ENCODE data around the gene RIMBP2.

RIMBP2 gene

DNA sequence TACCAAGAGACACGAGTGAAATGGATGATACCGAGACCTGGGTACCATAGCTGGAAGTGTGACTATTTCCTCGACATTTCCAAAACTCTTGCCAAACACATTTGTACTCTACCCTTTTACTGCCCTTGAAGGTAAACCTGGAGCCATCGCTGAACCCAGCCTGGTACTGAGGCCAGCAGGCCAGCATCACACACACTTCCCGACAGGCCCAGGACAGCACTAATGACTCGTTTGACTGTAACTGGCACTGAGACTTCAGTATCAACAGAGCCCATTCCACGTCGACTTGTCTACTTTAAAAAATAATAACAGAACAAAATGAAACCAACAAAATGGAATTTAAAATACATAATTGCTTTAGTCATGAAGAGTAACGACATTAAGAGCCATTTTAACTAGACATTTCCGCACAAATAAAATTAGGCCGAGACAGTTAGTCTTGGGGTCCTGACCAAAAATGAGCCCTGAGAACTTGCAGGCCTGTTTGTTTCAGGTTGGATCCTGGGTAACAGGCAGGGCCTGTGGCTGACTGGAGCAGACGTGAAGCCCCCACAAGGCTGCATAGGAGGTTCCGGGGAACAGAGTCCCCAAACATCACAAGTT lies 94.3 kb downstream of the RIMBP2 start:
- no peak for DNase-seq (ENCODE audit: low spot score)
- TF ChIP-seq, protein P1, sequence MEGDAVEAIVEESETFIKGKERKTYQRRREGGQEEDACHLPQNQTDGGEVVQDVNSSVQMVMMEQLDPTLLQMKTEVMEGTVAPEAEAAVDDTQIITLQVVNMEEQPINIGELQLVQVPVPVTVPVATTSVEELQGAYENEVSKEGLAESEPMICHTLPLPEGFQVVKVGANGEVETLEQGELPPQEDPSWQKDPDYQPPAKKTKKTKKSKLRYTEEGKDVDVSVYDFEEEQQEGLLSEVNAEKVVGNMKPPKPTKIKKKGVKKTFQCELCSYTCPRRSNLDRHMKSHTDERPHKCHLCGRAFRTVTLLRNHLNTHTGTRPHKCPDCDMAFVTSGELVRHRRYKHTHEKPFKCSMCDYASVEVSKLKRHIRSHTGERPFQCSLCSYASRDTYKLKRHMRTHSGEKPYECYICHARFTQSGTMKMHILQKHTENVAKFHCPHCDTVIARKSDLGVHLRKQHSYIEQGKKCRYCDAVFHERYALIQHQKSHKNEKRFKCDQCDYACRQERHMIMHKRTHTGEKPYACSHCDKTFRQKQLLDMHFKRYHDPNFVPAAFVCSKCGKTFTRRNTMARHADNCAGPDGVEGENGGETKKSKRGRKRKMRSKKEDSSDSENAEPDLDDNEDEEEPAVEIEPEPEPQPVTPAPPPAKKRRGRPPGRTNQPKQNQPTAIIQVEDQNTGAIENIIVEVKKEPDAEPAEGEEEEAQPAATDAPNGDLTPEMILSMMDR (IDR thresholded peaks at IDR 0.05): no peak
- H3K4me3 ChIP-seq: no peak overlapping the region
- no peak overlapping the region for H3K27ac ChIP-seq

DNA sequence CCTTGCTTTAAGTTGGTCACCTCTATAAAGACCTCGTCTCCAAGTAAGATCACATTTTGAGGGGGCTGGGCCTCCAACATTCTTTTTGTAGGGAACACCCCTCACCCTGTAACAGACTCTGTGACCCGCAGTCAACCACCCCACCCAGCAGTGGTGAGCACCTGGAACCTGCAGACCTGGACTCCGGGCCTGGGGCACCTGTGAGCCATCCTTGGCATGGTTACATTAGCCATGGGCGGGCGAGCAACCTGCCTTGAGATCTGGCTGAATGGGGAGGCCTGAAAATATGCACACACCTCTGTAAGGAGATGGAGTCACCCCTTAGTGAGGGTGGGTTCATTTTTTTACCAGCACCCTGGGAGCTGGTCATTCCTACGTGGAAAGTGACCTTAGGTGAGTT lies 95.3 kb downstream of the RIMBP2 start:
- TF ChIP-seq, protein P1 (IDR thresholded peaks at IDR 0.05): no peak
- no peak overlapping the region for H3K4me3 ChIP-seq

DNA sequence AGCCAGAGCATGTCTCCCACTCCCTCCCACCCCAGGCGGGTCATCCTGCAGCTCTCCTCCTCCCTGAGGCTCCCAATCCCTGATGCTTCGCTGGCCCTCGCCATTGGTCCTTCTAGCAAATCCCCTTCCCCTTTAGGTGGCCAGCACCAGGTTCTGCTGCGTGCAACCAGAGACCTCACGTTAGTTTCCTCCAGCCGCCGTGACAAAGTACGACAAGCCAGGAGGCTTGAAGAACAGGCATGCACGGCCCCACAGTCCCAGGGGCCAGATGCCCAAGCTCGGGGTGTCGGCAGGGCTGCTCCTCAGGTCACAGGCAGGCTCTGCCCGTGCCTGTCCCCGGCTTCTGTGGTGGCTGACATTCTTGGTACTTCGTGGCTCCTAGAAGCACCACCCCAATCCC lies 95.8 kb downstream of the RIMBP2 start:
- no peak overlapping the region for H3K4me3 ChIP-seq
- peak; percentile 60 for DNase-seq (ENCODE audit: low spot score)
- TF ChIP-seq, protein P1 (IDR thresholded peaks at IDR 0.05): no peak
- H3K27ac ChIP-seq: no peak overlapping the region

More for the DNA sequence above, 95.3 kb downstream of the RIMBP2 start:
- peak; percentile 56 for DNase-seq (ENCODE audit: low spot score)
- no peak overlapping the region for H3K27ac ChIP-seq

DNA sequence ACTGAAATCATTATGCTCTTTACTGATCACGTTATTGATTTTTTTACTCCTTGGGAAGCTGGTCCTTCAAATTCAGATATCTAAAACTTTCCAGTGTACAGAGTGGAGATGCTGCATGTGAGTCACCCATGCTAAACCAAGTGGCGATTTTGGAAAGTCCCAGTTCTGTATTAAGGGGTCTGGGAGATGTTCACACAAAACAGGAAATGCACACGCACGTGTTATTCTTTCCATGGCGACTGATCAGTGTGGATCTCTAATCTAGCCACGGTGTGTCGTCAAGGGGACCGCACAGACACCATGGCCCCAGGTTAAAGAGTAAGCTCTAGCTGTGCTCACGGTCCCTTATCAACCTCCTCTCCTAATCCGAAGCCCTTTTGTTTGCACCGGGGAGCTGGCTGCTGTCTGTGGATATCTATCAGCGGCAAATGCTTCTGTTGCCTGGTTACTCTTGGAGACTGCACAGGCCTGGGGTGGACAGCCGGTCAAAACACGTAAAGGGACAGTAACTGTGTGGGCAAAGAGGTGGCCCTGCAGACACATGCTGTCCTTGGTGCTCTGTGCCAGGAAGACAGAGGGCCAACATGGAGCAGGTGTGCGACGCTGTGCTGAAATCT lies 96.6 kb downstream of the RIMBP2 start:
- Histone ChIP-seq H3K4me3 (no peak overlapping the region), H3K27ac (no peak overlapping the region)
- TF ChIP-seq, protein P1 (IDR thresholded peaks at IDR 0.05): no peak
- DNase-seq (ENCODE audit: low spot score): no peak

DNA sequence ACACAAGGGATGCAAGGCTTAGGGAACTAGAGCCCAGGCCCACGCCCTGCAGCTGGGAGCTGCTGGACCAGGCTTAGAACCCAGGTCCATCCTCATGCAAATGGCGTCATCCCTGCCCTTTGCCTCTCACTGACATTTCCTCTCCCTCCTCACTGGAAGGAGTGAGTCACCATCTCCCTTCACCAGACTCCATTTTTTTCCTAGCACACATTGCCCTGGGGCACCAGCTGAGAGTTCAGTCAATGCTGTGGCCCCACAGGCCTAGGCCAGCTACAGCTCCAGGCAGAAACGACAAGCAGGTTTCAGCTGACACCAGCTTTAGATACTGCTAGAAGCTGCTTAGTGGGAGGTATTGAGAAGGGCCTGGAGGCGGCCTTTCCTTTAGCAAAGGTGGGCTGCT lies 98.9 kb downstream of the RIMBP2 start:
- DNase-seq (ENCODE audit: low spot score): no peak
- H3K27ac ChIP-seq: no peak overlapping the region
- TF ChIP-seq, protein P1 (IDR thresholded peaks at IDR 0.05): no peak
- no peak overlapping the region for H3K4me3 ChIP-seq

DNA sequence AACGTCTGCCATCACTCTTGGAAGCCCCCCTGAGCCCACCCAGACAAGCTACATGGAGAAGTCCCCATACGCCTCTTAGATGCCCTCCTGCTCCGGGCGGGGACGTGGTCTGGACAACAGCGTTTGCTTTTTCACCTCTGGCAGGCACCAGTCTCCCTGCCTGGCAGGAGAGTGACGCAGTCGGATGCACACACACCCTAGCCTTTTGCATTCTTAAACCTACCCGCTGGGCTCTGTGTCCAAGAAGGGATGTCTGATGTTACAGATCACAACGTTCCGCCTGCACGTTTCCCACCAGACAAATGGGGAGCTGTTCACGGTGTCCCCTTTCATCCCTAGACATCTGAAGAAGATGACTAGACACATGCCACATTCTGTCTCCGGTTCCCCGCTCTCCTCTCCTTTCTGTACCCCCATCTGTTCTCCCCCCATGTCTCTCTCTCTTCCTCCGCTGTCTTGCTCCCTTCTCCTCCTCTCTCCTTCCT lies 100.2 kb downstream of the RIMBP2 start:
- Histone ChIP-seq H3K27ac (no peak overlapping the region), H3K4me3 (no peak overlapping the region)
- TF ChIP-seq, protein P1 (IDR thresholded peaks at IDR 0.05): no peak
- DNase-seq (ENCODE audit: low spot score): no peak

DNA sequence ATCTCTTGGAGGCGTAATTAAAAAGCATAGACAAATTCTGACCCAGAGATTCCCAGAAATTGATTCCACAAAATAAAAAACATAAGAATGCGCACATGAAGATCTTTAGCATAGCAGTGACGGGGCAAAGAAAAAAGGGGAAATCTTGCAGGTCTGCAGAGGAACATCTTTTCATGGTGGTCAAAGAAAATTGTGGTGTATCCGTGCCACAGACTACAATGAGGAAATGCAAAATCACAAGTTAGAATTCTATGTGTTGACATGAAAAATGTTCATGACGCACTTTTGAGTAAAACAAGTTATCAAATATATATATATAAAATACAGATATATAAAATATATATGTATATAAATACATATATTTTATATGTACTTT lies 101.6 kb downstream of the RIMBP2 start:
- DNase-seq (ENCODE audit: low spot score): no peak
- TF ChIP-seq, protein P1 (IDR thresholded peaks at IDR 0.05): no peak
- H3K27ac ChIP-seq: no peak overlapping the region
- H3K4me3 ChIP-seq: no peak overlapping the region
